Prostate gland (tissue), 2 donors: ENCODE measurements around the gene CHST13. TPM values are rescaled to one million over a fixed set of nuclear protein-coding genes. Genes with fewer than 3 reads are reported as not detected.

Source experiments
- DNase-seq: peaks from one replicate; pipeline ENCODE4 v3.0.0-alpha.2; 2019; ENCODE audit warnings: low spot score
- H3K27ac ChIP-seq, 2 donors: fragments of 200-600 bp; sonication (generic); 2 replicates each; pipeline ENCODE4 v1.5.1; 2017 to 2019
- H3K27me3 ChIP-seq: fragments of 200-600 bp; sonication (generic); replicated peaks from 2 replicates; pipeline ENCODE4 v1.5.1; 2019; ENCODE audit not compliant: insufficient read depth
- H3K36me3 ChIP-seq, 2 donors: fragments of 200-600 bp; sonication (generic); 1 replicate in 1 of 2; 2 replicates in 1 of 2; pipeline versions ENCODE4 v1.5.1 to v1.8.1; 2017 to 2019
- H3K4me1 ChIP-seq: fragments of 200-600 bp; sonication (generic); replicated peaks from 2 replicates; pipeline ENCODE4 v1.5.1; 2019
- H3K4me3 ChIP-seq, 2 donors: fragments of 200-600 bp; sonication (generic); 2 replicates each; pipeline ENCODE4 v1.5.1; 2017 to 2019
- H3K9me3 ChIP-seq: fragments of 200-600 bp; sonication (generic); 2 replicates; pipeline ENCODE4 v1.5.1; 2017
- POLR2A ChIP-seq: fragments of 450-650 bp; IDR thresholded peaks from one replicate; pipeline ENCODE4 v1.6.1; 2016; ENCODE audit warnings: antibody characterized with exemption, mild to moderate bottlenecking
- POLR2AphosphoS5 ChIP-seq: sonication (generic); formaldehyde crosslinking; IDR thresholded peaks from one replicate; pipeline ENCODE4 v1.6.1; 2017; ENCODE audit warnings: antibody characterized with exemption
- WGBS: methylation state at CpG from one replicate; pipeline ENCODE4 v1.1.5; 2018; 5-methylcytosine and 5-hydroxymethylcytosine counted together
- intact Hi-C: fragments of 100-400 bp; cut with DNase I; formaldehyde crosslinking; loops from one replicate; pipeline ENCODE4 v1.14.2; 2022
- total RNA-seq, 2 donors: library from RNA; depleted of rRNA; stranded (reverse); fragments of >200 nt; gene quantifications; one replicate each; pipeline ENCODE4 v1.1.0, GENCODE V29; 2016
- TF ChIP-seq, protein P1 (sequence below), 4 experiments: fragments of 200-600 bp in 2 of 4; fragments of 450-650 bp in 2 of 4; sonication (generic) in 2 of 4; IDR thresholded peaks; 1 replicate in 3 of 4; 2 replicates in 1 of 4; pipeline ENCODE4 v1.5.1; 2016 to 2019; ENCODE audit warnings: antibody characterized with exemption in 4 of 4, mild to moderate bottlenecking in 2 of 4, moderate library complexity in 2 of 4

Gene CHST13
- total RNA-seq, 2 donors from 2014 or later, result 6.9 TPM; not detected in 1

DNA sequence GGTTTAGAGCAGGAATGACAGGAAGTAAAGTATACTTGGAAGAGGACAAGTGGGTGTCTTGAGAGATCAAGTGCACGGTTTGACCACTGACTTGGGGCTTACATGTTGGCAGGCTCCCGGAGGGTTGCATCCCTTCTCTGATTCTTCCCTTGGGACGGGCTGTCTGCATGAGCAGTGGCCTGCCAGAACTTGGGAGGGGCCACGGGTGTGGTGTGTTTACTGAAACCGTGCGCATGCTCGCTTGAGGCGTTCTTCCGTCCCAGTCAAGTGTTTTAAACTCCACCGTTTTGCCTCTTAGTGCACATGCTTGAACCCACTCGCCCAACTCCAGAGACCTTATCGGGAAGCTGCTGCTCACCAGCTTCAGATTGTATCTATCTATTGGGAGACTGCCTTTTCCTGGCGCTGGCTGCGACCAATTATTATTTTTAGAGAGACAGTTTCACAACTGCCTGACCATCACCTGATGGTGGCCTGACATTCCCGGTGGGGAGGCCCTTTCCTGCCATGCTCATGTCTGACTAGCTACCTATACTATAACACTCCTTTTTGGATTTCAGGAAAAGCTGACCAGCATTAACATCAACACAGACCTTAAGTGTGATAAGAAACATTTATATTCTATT is 49.6 kb downstream of the CHST13 start:
- no peak for DNase-seq
- Histone ChIP-seq H3K4me1 (no peaks in the 10 kb centered on the region), H3K36me3 (no peaks in the 10 kb centered on the region), H3K27me3 (no peaks in the 10 kb centered on the region), H3K4me3 (no peak overlapping the region), H3K27ac (no peak overlapping the region), H3K9me3 (no peaks in the 10 kb centered on the region)
- WGBS, result 66% methylated on average over 15 of the region's 15 CpGs
- TF ChIP-seq POLR2A (no peak), POLR2AphosphoS5 (no peak)
- TF ChIP-seq, protein P1, sequence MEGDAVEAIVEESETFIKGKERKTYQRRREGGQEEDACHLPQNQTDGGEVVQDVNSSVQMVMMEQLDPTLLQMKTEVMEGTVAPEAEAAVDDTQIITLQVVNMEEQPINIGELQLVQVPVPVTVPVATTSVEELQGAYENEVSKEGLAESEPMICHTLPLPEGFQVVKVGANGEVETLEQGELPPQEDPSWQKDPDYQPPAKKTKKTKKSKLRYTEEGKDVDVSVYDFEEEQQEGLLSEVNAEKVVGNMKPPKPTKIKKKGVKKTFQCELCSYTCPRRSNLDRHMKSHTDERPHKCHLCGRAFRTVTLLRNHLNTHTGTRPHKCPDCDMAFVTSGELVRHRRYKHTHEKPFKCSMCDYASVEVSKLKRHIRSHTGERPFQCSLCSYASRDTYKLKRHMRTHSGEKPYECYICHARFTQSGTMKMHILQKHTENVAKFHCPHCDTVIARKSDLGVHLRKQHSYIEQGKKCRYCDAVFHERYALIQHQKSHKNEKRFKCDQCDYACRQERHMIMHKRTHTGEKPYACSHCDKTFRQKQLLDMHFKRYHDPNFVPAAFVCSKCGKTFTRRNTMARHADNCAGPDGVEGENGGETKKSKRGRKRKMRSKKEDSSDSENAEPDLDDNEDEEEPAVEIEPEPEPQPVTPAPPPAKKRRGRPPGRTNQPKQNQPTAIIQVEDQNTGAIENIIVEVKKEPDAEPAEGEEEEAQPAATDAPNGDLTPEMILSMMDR (IDR thresholded peaks at IDR 0.05), result no peak
- intact Hi-C loops, result no loop called here

DNA sequence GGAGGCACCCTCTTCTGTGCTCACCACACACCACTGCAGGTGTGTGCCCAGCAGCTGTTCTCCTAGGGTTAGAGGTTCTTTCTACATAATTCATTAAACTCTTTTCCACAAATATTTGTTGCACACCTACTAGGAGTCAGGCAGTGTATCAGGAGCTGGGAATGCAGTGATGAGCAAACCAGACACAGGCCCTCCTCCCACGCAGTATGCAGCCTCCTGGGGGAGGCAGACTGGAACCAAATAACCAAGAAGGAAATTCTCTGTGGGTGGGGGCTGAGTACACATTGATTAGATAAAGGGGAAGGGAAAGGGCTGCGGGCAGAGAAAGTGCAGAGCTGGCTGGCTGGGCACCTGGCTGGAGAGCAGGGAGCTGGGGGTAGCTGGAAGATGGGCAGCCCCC is 53.3 kb downstream of the CHST13 start:
- no peak for DNase-seq
- H3K4me1 ChIP-seq, result no peaks in the 10 kb centered on the region
- H3K27me3 ChIP-seq, result no peaks in the 10 kb centered on the region
- TF ChIP-seq POLR2AphosphoS5, result no peak
- no peak for TF ChIP-seq POLR2A
- TF ChIP-seq, protein P1 (IDR thresholded peaks at IDR 0.05), result no peak
- no peaks in the 10 kb centered on the region for H3K36me3 ChIP-seq
- intact Hi-C loops, result no loop called here
- H3K9me3 ChIP-seq, result no peaks in the 10 kb centered on the region
- no peak overlapping the region for H3K27ac ChIP-seq
- WGBS, result 76% methylated on average over 2 of the region's 2 CpGs
- no peak overlapping the region for H3K4me3 ChIP-seq

DNA sequence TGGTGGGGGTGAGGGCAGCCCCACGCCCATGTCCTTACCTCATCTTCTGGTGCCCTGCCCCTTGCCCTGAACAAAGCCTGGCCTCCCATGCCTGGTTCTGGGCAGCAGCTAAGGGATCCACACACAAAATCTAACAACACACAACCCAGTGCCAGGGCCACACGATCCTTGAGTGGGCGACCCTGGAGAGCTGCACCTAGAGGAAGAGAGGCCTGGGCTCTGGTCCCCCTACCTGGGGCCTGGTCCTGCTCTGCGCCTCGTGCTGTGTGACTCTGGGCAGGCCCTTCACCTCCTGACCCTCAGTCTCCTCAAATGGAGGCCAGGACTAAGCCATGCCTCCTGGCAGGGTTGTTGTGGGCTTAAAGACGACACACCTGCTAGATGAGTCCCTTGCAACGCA is 54.7 kb downstream of the CHST13 start:
- no peaks in the 10 kb centered on the region for H3K27me3 ChIP-seq
- intact Hi-C loops, result no loop called here
- 93% methylated on average over 7 of the region's 7 CpGs for WGBS

DNA sequence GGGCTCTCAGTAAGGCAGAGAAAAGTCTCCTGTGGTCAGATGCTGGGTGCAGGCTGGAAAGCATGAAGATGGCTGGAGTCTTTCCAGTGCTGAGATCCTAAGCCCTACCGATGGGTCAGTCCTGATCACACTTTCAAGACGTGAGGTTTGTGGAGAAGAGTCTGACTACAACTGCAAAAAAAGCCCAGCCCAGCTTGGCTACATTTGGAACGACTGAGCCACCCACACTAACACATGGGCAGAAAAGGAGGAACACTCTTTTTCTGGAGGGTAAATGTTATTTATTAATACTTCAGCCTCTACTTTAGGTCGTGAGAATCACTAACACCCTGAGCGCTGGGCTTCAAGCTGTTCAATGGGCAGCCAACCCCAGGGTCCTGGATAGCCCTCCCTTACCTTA is 56.8 kb downstream of the CHST13 start:
- TF ChIP-seq, protein P1 (IDR thresholded peaks at IDR 0.05), result no peak
- no peak for TF ChIP-seq POLR2AphosphoS5
- TF ChIP-seq POLR2A, result no peak
- no peaks in the 10 kb centered on the region for H3K9me3 ChIP-seq
- H3K36me3 ChIP-seq, result no peaks in the 10 kb centered on the region
- DNase-seq, result no peak
- no peak overlapping the region for H3K27ac ChIP-seq
- no peaks in the 10 kb centered on the region for H3K4me1 ChIP-seq
- intact Hi-C loops, result no loop called here
- H3K4me3 ChIP-seq, result no peak overlapping the region
- no peaks in the 10 kb centered on the region for H3K27me3 ChIP-seq
- 95% methylated on average over 5 of the region's 5 CpGs for WGBS

More for the DNA sequence above, 54.7 kb downstream of the CHST13 start:
- Histone ChIP-seq H3K36me3 (no peaks in the 10 kb centered on the region), H3K4me3 (no peak overlapping the region), H3K9me3 (no peaks in the 10 kb centered on the region), H3K27ac (no peak overlapping the region), H3K4me1 (no peaks in the 10 kb centered on the region)
- DNase-seq, result no peak
- TF ChIP-seq POLR2A, result no peak
- no peak for TF ChIP-seq POLR2AphosphoS5
- TF ChIP-seq, protein P1 (IDR thresholded peaks at IDR 0.05), result no peak

DNA sequence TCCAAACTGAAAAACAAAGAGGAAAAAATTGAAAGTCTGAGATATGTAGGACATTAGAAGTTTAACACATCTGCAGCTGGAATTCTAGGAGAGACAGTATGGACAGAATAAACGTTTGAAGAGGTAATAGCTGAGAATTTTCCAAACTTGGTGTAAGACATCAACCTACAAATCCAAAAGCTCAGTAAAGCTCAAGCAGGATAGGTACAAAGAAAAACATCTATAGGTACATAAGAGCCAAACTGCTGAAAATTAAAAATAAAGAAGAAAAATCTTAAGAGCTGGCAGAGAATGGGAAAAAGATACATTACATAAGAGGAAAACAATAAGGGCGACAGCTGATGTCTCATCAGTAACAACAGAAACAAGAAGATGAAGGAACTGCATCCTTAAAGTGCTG is 57.6 kb downstream of the CHST13 start:
- no peak overlapping the region for H3K4me3 ChIP-seq
- no peaks in the 10 kb centered on the region for H3K27me3 ChIP-seq
- whole genome bisulfite sequencing, result 83% methylated on average over 2 of the region's 2 CpGs
- no peak overlapping the region for H3K27ac ChIP-seq
- TF ChIP-seq POLR2A (no peak), POLR2AphosphoS5 (no peak)
- TF ChIP-seq, protein P1 (IDR thresholded peaks at IDR 0.05), result no peak
- no peaks in the 10 kb centered on the region for H3K4me1 ChIP-seq
- intact Hi-C loops, result no loop called here
- DNase-seq, result no peak
- H3K36me3 ChIP-seq, result no peaks in the 10 kb centered on the region
- no peaks in the 10 kb centered on the region for H3K9me3 ChIP-seq
